NCI-H2029 (cell line): ENCODE measurements around the gene CTSZ.
"Not testable (repeated sequence)": the region's sequence is repeated elsewhere in the genome, so short reads cannot be mapped to it uniquely, and the experiment has no call there.

Experiments
- DNase-seq: peaks from one replicate; lab custom pipeline; 2025; lab: John Stamatoyannopoulos, UW

The CTSZ gene

GRCh38 chr20:59013031-59013951 lies 6.2 kb upstream of the CTSZ start:
- DNase-seq: no peak

- DNase-seq: not testable (repeated sequence)
These were observed 4.8 kb upstream of the CTSZ start for GRCh38 chr20:59011874-59012157.

GRCh38 chr20:59010995-59011873 lies 4.2 kb upstream of the CTSZ start:
- no peak for DNase-seq

- peak; percentile 74 for DNase-seq
These were observed 3.4 kb upstream of the CTSZ start for GRCh38 chr20:59010321-59010994.

GRCh38 chr20:59008715-59009336 lies 1.8 kb upstream of the CTSZ start:
- no peak for DNase-seq

GRCh38 chr20:59007665-59008511 lies 834 bp upstream of the CTSZ start:
- DNase-seq: no peak

GRCh38 chr20:59006167-59006863 lies 739 bp downstream of the CTSZ start:
- no peak for DNase-seq

- DNase-seq: no peak
These were observed 1.4 kb downstream of the CTSZ start for GRCh38 chr20:59005523-59006166.

GRCh38 chr20:59004763-59005522 lies 2.1 kb downstream of the CTSZ start:
- no peak for DNase-seq

- no peak for DNase-seq
These were observed 2.6 kb downstream of the CTSZ start for GRCh38 chr20:59004493-59004762.

GRCh38 chr20:59003836-59004492 lies 3.1 kb downstream of the CTSZ start:
- DNase-seq: no peak

GRCh38 chr20:59002874-59003399 lies 4.1 kb downstream of the CTSZ start:
- DNase-seq: no peak

- DNase-seq: no peak
These were observed 4.7 kb downstream of the CTSZ start for GRCh38 chr20:59002388-59002787.

GRCh38 chr20:59001449-59002171 lies 5.4 kb downstream of the CTSZ start:
- no peak for DNase-seq

- no peak for DNase-seq
These were observed 6.0 kb downstream of the CTSZ start for GRCh38 chr20:59001068-59001448.

- no peak for DNase-seq
These were observed 6.7 kb downstream of the CTSZ start for GRCh38 chr20:59000326-59000725.

- no peak for DNase-seq
These were observed 8.4 kb downstream of the CTSZ start for GRCh38 chr20:58998656-58999055.

GRCh38 chr20:58997141-58997770 lies 9.8 kb downstream of the CTSZ start:
- DNase-seq: no peak
